Upper lobe of left lung (tissue), 4 donors: Measurements from ENCODE around the gene ANKRD34A.
"Not testable (repeated sequence)": the region's sequence is repeated elsewhere in the genome, so short reads cannot be mapped to it uniquely, and the experiment has no call there.

ENCODE experiments used
- EP300 ChIP-seq, 4 donors: sonication (generic); formaldehyde crosslinking; IDR thresholded peaks; one replicate each; pipeline ENCODE4 v1.5.1; 2017; ENCODE audit warnings: antibody characterized with exemption in 4 of 4, control low read depth in 2 of 4
- POLR2AphosphoS5 ChIP-seq, 2 donors: sonication (generic); formaldehyde crosslinking; IDR thresholded peaks; one replicate each; pipeline ENCODE4 v1.5.1; 2017; ENCODE audit warnings: antibody characterized with exemption in 2 of 2

GRCh38 chr1:145920297-145920696, 44.1 kb downstream of the ANKRD34A start:
- not testable (repeated sequence) for TF ChIP-seq POLR2AphosphoS5, EP300 (IDR thresholded peaks at IDR 0.05)
